ENCODE data around the gene MZT2A.
A peak's percentile ranks its signal among the peaks of the same experiment; 100 is the strongest.
"Not testable (repeated sequence)": the region's sequence is repeated elsewhere in the genome, so short reads cannot be mapped to it uniquely, and the experiment has no call there.

The MZT2A gene

GRCh38 chr2:131492015-131492417, at the start of gene MZT2A:
Gene MZT2A (minus strand): TSS chr2:131492397. CDS start chr2:131492376, 21 bp downstream.
- not testable (repeated sequence) for H3K9me3 ChIP-seq (ENCODE audit: insufficient read depth, low read length); H3K36me3 ChIP-seq (replicated peaks; ENCODE audit: low read depth, low read length); H3K27me3 ChIP-seq (ENCODE audit: low read depth, low read length)
- Histone ChIP-seq H4K20me1 (ENCODE audit: insufficient read depth, low read length) (peaks cover 31% of the 10 kb centered on the region), H3K4me2 (ENCODE audit: low read length) (peak within 1 kb of the TSS; percentile 98), H3K9ac (ENCODE audit: low read length) (peak within 1 kb of the TSS; percentile 93), H3K4me1 (ENCODE audit: low read length) (peaks cover 17% of the 10 kb centered on the region), H3K79me2 (ENCODE audit: low read length) (peaks cover 86% of the 10 kb centered on the region), H3K4me3 (ENCODE audit: low read length) (peak within 1 kb of the TSS; percentile 98), H3K27ac (ENCODE audit: low read length) (peak within 1 kb of the TSS; percentile 79), H2AFZ (ENCODE audit: low read depth, low read length) (peak within 1 kb of the TSS; percentile 59; the same call in 1 of the 2 replicates)

DNA sequence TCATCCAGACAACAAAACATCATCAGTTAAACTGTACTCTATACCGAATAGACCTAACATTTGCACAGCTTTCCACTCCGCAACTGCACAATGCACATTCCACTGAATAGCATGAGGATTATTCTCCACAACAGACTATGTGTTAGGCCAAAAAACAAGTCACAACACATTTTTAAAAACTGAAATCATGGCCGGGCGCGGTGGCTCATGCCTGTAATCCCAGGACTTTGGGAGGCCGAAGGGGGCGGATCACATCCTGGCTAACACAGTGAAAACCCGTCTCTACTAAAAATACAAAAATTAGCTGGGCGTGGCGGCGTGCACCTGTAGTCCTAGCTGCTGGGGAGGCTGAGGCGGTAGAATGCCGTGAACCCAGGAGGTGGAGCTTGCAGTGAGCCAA, 46.7 kb upstream of the MZT2A start:
- not testable (repeated sequence) for H3K9ac ChIP-seq (ENCODE audit: low read length); H3K27ac ChIP-seq (ENCODE audit: low read length); H3K9me3 ChIP-seq (ENCODE audit: insufficient read depth, low read length); H3K4me3 ChIP-seq (ENCODE audit: low read length); H4K20me1 ChIP-seq (ENCODE audit: insufficient read depth, low read length); H3K27me3 ChIP-seq (ENCODE audit: low read depth, low read length); H3K4me1 ChIP-seq (ENCODE audit: low read length); H3K79me2 ChIP-seq (ENCODE audit: low read length); H3K36me3 ChIP-seq (replicated peaks; ENCODE audit: low read depth, low read length); H3K4me2 ChIP-seq (ENCODE audit: low read length); H2AFZ ChIP-seq (ENCODE audit: low read depth, low read length)

DNA sequence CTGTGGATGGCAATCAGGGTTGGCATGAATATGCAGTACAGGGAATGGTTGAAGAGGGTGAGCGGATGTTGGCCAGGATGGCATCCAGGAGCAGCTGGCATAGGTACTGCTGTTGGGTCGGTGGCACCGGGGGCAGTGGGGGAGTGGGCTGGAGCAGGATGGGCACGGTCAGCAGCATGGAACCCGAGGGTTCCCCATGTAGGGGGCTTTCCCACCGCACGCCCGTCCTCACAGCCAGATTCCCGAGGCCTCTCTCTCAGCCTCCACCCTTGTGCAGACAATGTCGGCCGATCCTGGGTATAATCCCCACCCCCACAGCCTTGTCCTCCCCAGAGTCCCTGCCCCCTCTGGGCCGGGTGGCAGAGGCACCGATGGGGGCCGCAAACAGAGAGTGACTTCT, 44.6 kb upstream of the MZT2A start:
- H3K4me1 ChIP-seq (ENCODE audit: low read length); H3K79me2 ChIP-seq (ENCODE audit: low read length); H3K27ac ChIP-seq (ENCODE audit: low read length); H3K4me3 ChIP-seq (ENCODE audit: low read length); H3K27me3 ChIP-seq (ENCODE audit: low read depth, low read length); H2AFZ ChIP-seq (ENCODE audit: low read depth, low read length); H3K36me3 ChIP-seq (replicated peaks; ENCODE audit: low read depth, low read length); H3K4me2 ChIP-seq (ENCODE audit: low read length); H3K9ac ChIP-seq (ENCODE audit: low read length); H4K20me1 ChIP-seq (ENCODE audit: insufficient read depth, low read length); H3K9me3 ChIP-seq (ENCODE audit: insufficient read depth, low read length): not testable (repeated sequence)

DNA sequence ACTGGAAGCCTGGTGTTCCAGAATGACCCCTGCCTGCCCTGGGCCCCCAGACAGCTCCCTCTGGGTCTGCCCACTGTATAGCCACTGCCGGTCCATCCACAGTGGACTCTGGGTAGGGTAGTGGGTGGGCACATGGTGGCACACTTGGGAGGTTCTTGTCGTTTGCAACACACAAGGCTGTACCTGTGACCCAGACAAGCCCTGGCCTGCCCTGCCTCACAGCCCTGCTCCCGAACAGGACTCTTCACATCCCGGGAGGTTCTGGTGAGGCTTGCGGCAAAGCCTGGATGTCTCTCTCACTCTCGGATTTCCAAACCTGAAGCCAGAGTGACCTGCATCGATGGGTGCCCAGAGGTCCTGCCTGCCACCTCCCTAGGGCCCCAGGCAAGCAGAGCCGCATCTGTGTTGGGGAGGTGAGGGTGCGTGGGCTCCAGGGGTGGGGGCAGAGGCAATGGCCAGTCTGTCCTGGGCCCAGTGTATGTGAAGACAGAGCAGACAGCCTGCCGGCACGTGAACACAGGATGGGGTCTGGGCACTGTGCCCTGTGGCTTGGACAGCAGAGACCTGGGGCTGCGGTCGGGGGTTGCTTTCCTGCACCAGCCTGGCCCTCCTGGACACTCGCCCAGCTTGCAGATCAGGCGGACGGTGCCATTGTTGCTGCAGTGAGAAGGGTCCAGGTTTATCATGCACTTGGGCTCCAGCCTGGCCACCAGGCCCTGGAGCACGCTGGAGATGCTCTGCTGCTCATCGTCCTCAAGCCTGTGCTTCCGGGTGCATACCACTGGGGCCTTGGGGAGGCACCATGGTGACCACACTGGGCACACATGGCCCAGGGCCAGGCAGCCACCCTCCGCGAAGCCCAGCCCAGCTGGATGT, 44.0 kb upstream of the MZT2A start:
- not testable (repeated sequence) for H3K27me3 ChIP-seq (ENCODE audit: low read depth, low read length); H3K4me3 ChIP-seq (ENCODE audit: low read length); H3K9me3 ChIP-seq (ENCODE audit: insufficient read depth, low read length); H3K79me2 ChIP-seq (ENCODE audit: low read length); H2AFZ ChIP-seq (ENCODE audit: low read depth, low read length); H4K20me1 ChIP-seq (ENCODE audit: insufficient read depth, low read length); H3K9ac ChIP-seq (ENCODE audit: low read length); H3K27ac ChIP-seq (ENCODE audit: low read length); H3K36me3 ChIP-seq (replicated peaks; ENCODE audit: low read depth, low read length); H3K4me2 ChIP-seq (ENCODE audit: low read length); H3K4me1 ChIP-seq (ENCODE audit: low read length)

- TF ChIP-seq, protein P1, sequence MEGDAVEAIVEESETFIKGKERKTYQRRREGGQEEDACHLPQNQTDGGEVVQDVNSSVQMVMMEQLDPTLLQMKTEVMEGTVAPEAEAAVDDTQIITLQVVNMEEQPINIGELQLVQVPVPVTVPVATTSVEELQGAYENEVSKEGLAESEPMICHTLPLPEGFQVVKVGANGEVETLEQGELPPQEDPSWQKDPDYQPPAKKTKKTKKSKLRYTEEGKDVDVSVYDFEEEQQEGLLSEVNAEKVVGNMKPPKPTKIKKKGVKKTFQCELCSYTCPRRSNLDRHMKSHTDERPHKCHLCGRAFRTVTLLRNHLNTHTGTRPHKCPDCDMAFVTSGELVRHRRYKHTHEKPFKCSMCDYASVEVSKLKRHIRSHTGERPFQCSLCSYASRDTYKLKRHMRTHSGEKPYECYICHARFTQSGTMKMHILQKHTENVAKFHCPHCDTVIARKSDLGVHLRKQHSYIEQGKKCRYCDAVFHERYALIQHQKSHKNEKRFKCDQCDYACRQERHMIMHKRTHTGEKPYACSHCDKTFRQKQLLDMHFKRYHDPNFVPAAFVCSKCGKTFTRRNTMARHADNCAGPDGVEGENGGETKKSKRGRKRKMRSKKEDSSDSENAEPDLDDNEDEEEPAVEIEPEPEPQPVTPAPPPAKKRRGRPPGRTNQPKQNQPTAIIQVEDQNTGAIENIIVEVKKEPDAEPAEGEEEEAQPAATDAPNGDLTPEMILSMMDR (IDR thresholded peaks at IDR 0.05; ENCODE audit: low read depth, low read length), result no peak
- TF ChIP-seq EZH2phosphoT487 (IDR thresholded peaks at IDR 0.05; ENCODE audit: low read depth), result no peak
- Histone ChIP-seq H3K4me1 (ENCODE audit: low read length) (no peaks in the 10 kb centered on the region), H3K9me3 (ENCODE audit: insufficient read depth, low read length) (no peaks in the 10 kb centered on the region), H3K27me3 (ENCODE audit: low read depth, low read length) (no peaks in the 10 kb centered on the region), H3K79me2 (ENCODE audit: low read length) (no peaks in the 10 kb centered on the region), H3K4me3 (ENCODE audit: low read length) (no peak overlapping the region), H3K4me2 (ENCODE audit: low read length) (no peak overlapping the region), H3K9ac (ENCODE audit: low read length) (no peak overlapping the region), H2AFZ (ENCODE audit: low read depth, low read length) (no peak overlapping the region), H3K27ac (ENCODE audit: low read length) (no peak overlapping the region), H3K36me3 (replicated peaks; ENCODE audit: low read depth, low read length) (no peaks in the 10 kb centered on the region), H4K20me1 (ENCODE audit: insufficient read depth, low read length) (no peaks in the 10 kb centered on the region)
These were observed 43.3 kb upstream of the MZT2A start for GRCh38 chr2:131535526-131535925.

DNA sequence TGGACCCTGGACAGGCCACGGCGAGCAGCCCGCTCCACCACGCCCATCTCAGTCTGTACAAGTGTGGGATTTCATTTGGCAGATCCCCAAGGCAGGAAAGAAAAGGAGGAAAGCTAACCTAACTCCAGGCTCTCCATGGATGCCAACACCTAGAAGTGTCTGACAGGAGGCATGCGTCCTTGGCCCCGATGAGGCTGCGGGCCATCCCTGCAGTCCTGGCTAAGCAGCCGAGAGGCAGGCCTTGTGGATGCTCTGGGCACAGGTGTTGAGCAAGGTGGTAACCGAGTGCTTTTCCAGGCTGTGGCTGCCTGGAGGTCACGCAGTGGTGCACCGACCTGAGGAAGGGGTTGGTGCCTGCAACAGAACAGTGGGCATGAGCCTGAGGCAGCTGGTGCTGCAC, 42.8 kb upstream of the MZT2A start:
- not testable (repeated sequence) for H4K20me1 ChIP-seq (ENCODE audit: insufficient read depth, low read length); H3K4me2 ChIP-seq (ENCODE audit: low read length); H3K36me3 ChIP-seq (replicated peaks; ENCODE audit: low read depth, low read length); H3K27ac ChIP-seq (ENCODE audit: low read length); H3K9me3 ChIP-seq (ENCODE audit: insufficient read depth, low read length); H3K4me1 ChIP-seq (ENCODE audit: low read length); H3K4me3 ChIP-seq (ENCODE audit: low read length); H3K9ac ChIP-seq (ENCODE audit: low read length); H3K79me2 ChIP-seq (ENCODE audit: low read length); H2AFZ ChIP-seq (ENCODE audit: low read depth, low read length); H3K27me3 ChIP-seq (ENCODE audit: low read depth, low read length)

DNA sequence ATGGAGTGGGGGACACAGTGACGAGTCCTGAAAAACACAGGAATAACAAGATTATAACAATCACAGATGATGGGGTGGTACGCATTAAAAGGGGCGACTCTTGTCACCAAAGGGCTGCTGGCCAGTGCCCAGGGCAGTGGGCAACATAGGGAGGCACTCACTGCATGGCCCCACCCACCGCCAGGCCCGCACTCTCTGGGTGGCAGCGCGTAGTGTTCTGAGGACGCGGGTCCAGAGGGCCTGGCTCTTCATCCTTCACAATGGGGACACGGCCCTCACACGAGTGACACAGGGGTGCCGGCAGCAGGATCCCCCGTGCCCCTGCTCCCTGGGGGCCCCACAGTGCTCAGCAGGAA, 42.1 kb upstream of the MZT2A start:
- H2AFZ ChIP-seq (ENCODE audit: low read depth, low read length); H3K4me1 ChIP-seq (ENCODE audit: low read length); H3K4me3 ChIP-seq (ENCODE audit: low read length); H4K20me1 ChIP-seq (ENCODE audit: insufficient read depth, low read length); H3K9ac ChIP-seq (ENCODE audit: low read length); H3K79me2 ChIP-seq (ENCODE audit: low read length); H3K27me3 ChIP-seq (ENCODE audit: low read depth, low read length); H3K4me2 ChIP-seq (ENCODE audit: low read length); H3K36me3 ChIP-seq (replicated peaks; ENCODE audit: low read depth, low read length); H3K27ac ChIP-seq (ENCODE audit: low read length); H3K9me3 ChIP-seq (ENCODE audit: insufficient read depth, low read length): not testable (repeated sequence)

DNA sequence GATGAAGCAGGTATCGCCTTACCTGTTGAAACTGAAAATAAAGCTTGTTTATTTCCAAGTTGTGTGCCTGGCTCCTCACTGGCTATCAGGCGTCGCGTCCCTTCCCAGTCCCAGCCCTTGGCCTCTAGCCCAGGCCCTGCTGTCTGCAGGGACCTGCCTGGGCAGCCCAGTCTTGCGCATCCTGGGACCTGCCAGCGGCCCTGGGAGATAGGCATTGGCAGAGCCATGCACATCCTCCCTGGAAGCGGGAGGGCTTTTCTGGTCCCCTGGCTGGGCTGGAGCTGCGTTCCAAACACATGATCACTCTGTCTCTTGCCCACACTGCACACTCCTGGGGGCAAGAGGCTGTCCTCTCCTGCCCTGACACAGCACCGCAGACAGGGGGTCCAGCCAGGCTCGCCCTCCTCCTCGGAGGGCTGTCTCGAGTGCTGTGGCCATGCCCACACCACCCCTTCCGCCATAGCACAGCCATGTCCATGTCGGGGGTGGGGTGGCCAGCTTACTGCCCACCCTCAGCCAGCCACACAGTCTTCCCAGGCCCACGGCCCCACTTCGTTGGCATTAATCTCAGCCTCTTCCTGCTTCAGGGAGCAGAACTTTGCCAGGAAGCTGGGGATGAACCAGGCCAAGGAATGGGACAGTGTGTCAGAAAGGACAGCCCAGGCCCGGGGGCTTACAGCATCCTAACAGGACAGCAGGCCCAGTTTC, 41.6 kb upstream of the MZT2A start:
- H3K4me2 ChIP-seq (ENCODE audit: low read length); H2AFZ ChIP-seq (ENCODE audit: low read depth, low read length); H3K27ac ChIP-seq (ENCODE audit: low read length); H3K36me3 ChIP-seq (replicated peaks; ENCODE audit: low read depth, low read length); H4K20me1 ChIP-seq (ENCODE audit: insufficient read depth, low read length); H3K27me3 ChIP-seq (ENCODE audit: low read depth, low read length); H3K79me2 ChIP-seq (ENCODE audit: low read length); H3K9ac ChIP-seq (ENCODE audit: low read length); H3K4me3 ChIP-seq (ENCODE audit: low read length); H3K9me3 ChIP-seq (ENCODE audit: insufficient read depth, low read length): not testable (repeated sequence)
- peaks cover 13% of the 10 kb centered on the region for H3K4me1 ChIP-seq (ENCODE audit: low read length)
